NCI-H1436 treated with DMSO at 0.1 percent for 48 hours (cell line): ENCODE results near the gene LDLRAD2.
"Not testable (repeated sequence)": the region's sequence is repeated elsewhere in the genome, so short reads cannot be mapped to it uniquely, and the experiment has no call there.

Experiments used
- DNase-seq: peaks from one replicate; lab custom pipeline; 2025; lab: John Stamatoyannopoulos, UW

Gene LDLRAD2

GRCh38 chr1:21783679-21784603 is 28.1 kb upstream of the LDLRAD2 start:
- DNase-seq, result no peak

GRCh38 chr1:21785764-21786163 is 26.3 kb upstream of the LDLRAD2 start:
- DNase-seq, result not testable (repeated sequence)

GRCh38 chr1:21786640-21787039 is 25.4 kb upstream of the LDLRAD2 start:
- DNase-seq, result no peak

DNA sequence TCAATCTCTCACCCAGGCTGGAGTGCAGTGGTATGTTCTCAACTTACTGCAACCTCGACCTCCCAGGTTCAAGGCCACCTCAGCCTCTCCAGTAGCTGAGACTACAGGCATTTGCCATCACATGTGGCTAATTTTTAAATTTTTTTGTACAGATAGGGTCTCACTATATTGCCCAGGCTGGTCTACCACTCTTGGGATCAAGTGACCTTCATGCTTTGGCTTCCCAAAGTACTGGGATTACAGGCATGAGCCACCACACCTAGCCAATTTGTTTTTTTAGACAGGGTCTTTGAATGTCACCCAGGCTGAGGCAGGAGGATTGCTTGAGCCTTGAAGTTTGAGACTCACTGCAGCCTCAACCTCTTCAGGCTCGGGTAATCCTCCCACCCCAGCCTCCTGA is 19.0 kb upstream of the LDLRAD2 start:
- no peak for DNase-seq

DNA sequence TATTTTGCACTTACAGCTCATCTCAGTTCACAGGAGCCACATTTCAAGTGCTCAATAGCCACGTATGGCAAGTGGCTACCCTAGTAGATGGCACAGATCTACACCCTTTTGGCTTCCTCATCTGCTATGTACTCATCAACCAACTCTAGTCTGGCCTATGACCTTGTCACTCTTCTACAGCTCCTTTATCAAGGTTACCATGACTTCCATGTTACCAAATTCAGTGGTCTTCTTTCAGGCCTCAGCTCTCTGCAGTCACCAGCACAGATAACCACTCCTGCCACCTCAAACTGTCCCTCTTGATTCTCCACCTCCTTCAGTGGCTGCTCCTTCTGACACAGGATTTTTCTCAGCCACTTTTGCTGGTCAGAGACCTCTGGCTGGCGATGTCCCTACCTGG is 17.4 kb upstream of the LDLRAD2 start:
- DNase-seq, result no peak

DNA sequence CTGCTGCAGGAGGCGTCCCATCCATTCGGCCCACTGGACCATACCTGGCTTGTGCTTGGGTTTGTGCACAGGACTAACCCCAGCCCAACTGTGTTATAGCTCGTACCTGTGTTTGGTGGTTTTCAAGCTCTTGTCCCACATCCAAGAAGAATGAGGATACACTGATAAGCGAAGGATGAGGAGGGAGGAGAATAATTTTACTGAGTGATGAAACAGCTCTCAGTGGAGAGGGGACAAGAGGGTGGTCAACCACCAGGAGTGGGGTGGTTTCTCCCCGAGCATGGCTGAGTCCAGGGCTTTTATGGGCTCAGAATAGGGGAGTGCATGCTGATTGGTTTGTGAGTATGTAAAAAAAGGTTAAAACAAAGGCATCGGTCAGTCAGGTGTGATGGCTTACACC is 17.0 kb upstream of the LDLRAD2 start:
- no peak for DNase-seq

GRCh38 chr1:21799730-21800129 is 12.3 kb upstream of the LDLRAD2 start:
- DNase-seq, result no peak

DNA sequence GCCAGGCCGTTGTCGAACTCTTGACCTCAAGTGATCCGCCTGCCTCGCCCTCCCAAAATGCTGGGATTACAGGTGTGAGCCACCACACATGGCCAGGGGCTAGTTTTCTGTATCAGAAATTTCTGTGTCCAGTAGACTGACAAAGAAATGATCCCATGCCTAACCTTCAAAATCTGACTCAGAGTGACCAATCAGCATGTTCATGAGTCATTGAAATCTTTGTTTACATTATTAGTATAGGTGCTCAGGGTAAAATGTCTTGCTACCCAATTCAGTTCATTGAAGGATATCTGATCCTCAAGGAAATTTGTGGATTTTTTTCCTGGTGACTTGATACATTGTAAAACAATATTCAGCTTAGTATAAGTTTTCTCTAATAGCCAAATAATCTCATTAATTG is 11.0 kb upstream of the LDLRAD2 start:
- no peak for DNase-seq

DNA sequence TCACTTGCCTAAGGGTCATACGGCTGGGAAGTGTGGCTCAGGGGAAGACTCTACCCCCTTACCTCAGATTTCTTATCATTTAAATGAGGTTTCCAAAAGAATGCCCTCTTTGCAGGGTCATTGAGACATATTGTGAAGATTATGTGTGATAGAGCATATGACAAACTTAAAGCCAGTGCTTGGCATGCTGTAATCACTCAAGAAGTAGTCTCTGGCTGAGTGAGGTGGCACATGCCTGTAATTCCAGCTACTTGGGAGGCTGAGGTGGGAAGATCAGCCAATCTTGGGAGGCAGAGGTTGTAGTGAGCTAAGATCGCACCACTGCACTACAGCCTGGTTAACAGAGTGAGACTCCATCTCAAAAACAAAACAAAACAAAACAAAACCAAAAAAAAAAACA is 7.5 kb upstream of the LDLRAD2 start:
- DNase-seq, result no peak

GRCh38 chr1:21813542-21813941 is 1.5 kb downstream of the LDLRAD2 start:
- DNase-seq, result no peak

- no peak for DNase-seq
These were observed 2.3 kb downstream of the LDLRAD2 start for GRCh38 chr1:21814241-21814918.

GRCh38 chr1:21814981-21815582 is 3.0 kb downstream of the LDLRAD2 start:
- DNase-seq, result no peak

GRCh38 chr1:21815724-21816321 is 3.8 kb downstream of the LDLRAD2 start:
- DNase-seq, result no peak

GRCh38 chr1:21816602-21817302 is 4.7 kb downstream of the LDLRAD2 start:
- DNase-seq, result no peak

GRCh38 chr1:21818656-21819055 is 6.6 kb downstream of the LDLRAD2 start:
- no peak for DNase-seq

- no peak for DNase-seq
These were observed 8.7 kb downstream of the LDLRAD2 start for GRCh38 chr1:21820597-21821232.

DNA sequence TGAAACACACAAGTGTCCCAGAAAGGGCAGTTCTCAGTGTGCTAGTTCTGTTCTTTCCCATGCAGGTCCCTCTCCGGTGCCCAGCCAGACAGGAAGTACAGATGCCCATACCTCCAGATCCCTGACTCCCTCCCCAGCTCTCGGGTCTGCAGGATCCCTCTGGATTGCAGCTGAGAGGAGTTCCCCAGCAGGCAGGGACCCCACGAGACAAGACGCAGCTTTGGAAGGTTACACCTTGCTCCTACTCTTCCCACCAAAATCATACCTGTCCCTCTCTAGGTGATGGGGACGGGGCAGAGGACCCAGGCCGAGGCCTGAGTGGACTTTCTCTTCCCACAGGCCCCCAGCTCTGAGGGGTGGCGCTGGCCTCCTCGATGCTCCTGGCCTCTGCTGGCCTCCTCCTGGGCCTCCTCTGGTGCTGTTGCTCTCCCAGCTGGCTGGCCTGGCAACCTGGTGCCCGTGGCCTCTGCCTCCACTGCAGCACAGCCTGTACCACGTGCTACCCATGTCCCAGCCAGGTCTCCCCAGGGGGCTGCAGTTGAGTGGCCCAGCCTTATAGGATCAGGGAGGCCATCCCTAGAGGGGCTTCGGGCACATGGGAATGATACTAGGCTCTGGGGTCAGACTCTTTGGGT is 9.4 kb downstream of the LDLRAD2 start:
- DNase-seq, result no peak

DNA sequence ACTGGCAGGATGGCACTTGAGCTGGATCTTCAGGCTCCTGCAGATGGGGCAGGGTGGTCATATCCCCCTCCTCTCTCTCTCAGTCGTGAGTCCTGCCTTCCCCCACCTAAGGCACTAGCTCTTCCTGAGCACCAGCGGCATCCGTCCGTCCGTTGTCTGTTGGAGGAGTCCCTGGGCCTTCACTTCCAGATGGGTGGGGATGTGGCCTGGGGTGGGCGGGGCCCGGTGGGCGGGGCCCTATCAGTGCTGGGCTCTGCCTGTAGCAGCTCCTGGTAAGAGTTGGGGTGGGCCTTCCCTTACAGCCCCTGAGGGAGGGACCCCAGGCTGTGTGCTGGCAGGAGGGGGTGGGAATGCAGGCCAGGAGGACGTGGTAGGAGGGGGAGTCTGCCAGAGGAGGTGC is 10.3 kb downstream of the LDLRAD2 start:
- no peak for DNase-seq

DNA sequence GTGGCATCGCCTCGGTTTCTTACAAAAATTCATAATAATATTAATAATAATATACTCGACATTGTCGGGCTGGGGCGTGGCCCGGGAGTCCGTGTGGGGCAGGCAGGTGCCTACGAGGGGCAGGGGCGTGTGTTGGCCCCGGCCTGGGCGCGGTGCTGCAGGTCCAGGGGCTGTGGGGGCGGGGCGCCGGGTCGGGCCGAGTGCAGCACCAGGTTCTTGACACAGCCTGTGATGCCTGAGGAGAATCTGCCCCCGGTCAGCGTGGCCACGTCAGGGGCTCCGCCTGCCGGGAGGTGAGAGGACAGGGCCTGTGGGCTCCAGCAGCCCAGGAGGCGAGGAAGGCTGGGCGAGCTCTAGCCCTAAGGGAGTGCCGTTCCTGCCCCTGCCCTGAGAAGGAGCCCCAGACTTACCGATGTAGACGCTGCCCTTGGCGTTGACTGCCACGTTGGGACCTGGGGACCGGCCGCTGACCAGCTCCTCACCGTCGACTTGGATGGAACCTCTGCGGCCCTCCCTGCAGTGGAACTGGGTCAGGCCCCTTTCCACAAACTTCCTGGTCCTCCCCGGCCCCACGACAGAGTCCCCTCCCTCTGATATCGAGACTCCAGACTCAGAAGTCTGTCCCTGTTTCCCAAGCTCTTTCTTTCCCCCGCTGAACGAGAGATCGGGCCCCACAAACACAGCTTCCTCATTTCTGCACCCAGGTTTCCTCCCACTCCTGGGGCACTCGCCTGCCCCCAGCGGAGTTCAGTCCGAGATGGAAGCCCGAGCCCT is 11.3 kb downstream of the LDLRAD2 start:
- DNase-seq, result no peak
